ENCODE results near the gene MRS2.

DNA sequence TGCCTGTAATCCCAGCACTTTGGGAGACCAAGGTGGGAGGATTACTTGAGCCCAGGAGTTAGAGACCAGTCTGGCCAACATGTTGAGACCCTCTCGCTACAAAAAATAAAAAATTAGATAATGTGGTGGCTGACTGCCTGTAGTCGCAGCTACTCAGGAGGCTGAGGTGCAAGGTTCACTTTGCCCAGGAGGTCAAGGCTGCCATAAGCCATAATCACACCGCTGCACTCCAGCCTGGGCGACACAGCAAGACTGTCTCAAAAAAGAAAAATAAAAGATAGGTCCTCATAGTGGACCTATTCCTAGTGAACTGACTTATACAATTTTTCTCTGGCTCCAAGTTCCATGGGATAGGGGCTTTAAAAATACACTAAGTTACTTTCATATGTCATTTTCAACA, 41.9 kb downstream of the MRS2 start:
- TF ChIP-seq POLR2A (IDR thresholded peaks at IDR 0.05) = no peak
- TF ChIP-seq, protein P1, sequence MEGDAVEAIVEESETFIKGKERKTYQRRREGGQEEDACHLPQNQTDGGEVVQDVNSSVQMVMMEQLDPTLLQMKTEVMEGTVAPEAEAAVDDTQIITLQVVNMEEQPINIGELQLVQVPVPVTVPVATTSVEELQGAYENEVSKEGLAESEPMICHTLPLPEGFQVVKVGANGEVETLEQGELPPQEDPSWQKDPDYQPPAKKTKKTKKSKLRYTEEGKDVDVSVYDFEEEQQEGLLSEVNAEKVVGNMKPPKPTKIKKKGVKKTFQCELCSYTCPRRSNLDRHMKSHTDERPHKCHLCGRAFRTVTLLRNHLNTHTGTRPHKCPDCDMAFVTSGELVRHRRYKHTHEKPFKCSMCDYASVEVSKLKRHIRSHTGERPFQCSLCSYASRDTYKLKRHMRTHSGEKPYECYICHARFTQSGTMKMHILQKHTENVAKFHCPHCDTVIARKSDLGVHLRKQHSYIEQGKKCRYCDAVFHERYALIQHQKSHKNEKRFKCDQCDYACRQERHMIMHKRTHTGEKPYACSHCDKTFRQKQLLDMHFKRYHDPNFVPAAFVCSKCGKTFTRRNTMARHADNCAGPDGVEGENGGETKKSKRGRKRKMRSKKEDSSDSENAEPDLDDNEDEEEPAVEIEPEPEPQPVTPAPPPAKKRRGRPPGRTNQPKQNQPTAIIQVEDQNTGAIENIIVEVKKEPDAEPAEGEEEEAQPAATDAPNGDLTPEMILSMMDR (IDR thresholded peaks at IDR 0.05) = no peak
